T-helper 22 cell (primary cell): ENCODE data around the gene TNRC6A.
"Not testable (repeated sequence)": the region's sequence is repeated elsewhere in the genome, so short reads cannot be mapped to it uniquely, and the experiment has no call there.

Experiments used
- DNase-seq: peaks from one replicate; pipeline ENCODE4 v3.0.0-alpha.2; 2020; ENCODE audit warnings: low read depth

Gene TNRC6A

DNA sequence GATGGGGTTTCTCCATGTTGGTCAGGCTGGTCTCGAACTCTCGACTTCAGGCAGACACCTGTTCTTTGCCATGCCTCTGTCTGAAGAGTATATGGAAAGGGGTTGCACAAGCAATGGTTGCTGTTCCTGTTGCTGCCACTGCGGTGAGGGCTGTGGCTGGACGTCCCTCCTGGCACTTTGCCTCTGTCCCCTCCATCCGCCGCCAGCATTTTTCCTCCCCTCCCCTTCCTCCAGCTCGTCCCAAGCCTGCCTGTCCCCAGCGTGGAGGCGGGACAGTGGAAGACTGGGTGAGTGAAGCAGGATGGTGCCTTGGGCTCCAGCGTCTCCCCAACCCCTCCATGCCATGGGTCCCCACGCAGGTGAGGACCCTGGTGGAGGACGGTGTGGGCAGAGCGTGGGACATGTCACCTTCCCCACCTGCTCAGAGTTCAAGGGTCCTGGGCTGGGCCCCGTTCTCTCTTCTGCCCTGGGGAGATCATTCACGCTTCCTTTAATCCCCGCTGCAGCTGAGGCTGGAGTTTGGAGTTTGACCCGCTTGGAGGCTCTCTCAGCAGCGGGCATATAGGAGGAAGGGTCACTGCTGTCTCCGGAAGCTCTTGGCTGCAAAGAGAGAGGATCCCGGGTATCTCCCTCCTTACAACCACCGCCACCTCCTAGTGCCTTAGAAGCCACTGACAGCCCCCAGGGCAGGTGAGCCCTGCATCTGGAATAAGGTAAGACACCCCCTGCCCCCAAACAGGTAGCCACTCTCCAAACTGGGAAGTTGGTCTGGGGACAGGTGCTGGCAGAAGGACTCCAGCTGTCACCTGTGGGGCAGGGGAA lies 116.5 kb downstream of the TNRC6A start, which contains the start of gene SLC5A11:
TSS of gene SLC5A11 (plus strand) at position 238 of the 822 bp plus-strand sequence. CDS start 12,681 bp downstream, outside the sequence.
- DNase-seq = no peak

GRCh38 chr16:24846548-24847357 lies 117.3 kb downstream of the TNRC6A start:
- no peak for DNase-seq

GRCh38 chr16:24847358-24847664 lies 117.9 kb downstream of the TNRC6A start:
- no peak for DNase-seq

DNA sequence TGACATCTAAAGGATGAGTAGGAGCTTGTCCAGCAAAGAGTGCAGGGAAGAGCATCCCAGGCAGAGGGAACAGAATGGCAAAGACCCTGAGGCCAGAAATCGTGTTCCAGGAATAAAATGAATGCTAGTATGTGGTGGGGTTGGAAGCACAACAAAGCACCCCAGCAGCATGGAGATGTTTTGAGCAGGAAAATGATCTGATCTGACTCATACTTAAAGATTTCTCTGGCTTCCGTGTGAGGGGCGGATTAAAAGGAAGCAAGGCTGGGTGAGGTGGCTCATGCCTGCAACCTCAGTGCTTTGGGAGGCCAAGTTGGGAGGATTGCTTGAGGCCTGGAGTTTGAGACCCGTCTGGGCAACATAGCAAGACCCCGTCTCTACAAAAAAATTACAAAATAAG lies 118.6 kb downstream of the TNRC6A start:
- no peak for DNase-seq

DNA sequence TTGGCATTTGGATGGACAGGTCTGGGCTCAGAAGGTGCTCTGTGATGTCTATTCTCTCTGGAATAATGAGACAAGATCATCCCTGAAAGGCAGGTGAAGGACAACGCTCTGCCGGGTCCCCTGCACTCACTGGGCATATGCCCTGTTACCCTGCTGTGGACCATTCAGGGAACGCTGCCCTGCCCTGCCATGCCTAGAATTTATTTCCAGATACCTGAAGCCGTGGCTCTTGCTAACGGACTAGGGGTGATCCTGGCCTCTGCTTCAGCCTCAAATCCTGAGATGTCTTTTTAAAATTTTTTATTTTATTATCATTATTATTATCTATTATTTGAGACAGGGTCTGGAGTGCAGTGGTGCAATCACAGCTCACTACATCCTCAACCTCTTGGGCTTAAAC lies 120.2 kb downstream of the TNRC6A start:
- no peak for DNase-seq

GRCh38 chr16:24850289-24850938 lies 121.0 kb downstream of the TNRC6A start:
- DNase-seq = no peak

GRCh38 chr16:24851700-24852099 lies 122.2 kb downstream of the TNRC6A start:
- DNase-seq = no peak

- no peak for DNase-seq
Measured at GRCh38 chr16:24852281-24852721, 122.8 kb downstream of the TNRC6A start.

GRCh38 chr16:24853169-24853824 lies 123.8 kb downstream of the TNRC6A start:
- DNase-seq = no peak

DNA sequence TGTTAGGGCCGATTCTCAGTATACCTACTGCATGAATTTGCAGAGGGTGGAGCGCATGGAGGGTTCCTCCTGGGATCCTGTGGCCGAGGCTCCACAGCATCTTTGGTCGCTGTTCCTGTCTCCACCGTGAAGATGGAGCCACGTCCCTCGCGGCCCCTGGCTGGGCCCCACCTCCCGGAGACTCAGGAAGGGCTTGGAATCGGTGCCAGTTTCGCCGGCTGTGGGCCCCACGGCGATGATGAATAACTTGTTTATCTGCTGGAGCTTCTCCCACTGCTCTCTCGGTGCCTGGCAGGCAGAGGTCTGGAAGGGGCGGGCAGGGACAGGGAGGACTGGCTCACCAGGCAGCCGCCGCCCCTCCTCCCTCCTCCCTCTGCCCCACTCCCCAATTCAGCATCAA lies 124.4 kb downstream of the TNRC6A start:
- DNase-seq = no peak

DNA sequence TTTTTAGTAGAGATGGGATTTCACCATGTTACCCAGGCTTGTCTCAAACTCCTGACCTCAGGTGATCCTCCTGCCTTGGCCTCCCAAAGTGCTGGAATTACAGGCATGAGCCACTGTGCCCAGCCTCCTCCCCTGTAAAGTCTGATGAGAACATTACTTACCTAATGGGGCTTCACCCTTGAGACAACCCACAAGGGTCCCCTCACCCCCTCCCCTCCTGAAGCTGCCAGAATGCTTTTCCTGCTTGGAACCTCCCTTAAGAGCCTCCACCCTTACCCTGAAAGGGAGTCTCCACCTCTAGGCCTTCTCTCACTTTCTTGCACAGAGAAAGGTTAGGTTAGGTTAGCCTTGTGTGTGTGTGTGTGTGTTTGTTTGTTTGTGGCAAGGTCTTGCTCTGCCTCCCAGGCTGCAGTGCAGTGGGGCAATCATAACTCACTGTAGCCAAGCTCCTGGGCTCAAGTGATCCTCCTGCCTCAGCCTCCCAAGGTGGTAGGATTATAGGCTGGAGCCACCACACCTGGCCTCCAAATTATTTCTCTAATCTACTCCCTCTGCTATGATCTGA lies 125.2 kb downstream of the TNRC6A start:
- DNase-seq = no peak

GRCh38 chr16:24855678-24856077 lies 126.2 kb downstream of the TNRC6A start:
- no peak for DNase-seq

DNA sequence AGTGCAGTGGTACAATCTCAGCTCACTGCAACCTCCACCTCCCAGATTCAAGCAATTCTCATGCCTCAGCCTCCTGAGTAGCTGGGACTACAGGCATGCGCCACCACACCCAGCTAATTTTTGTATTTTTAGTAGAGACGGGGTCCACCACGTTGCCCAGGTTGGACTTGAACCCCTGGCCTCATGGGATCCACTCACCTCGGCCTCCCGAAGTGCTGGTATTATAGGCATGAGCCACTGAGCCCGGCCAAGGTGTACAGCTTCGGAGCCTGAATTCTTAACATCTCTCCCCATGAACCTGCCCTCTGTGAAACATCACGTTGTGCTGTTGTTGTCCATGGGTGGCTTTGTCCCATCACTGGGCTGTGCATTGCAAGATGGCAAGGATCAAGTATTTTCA lies 127.4 kb downstream of the TNRC6A start:
- not testable (repeated sequence) for DNase-seq

GRCh38 chr16:24858219-24859041 lies 129.0 kb downstream of the TNRC6A start:
- no peak for DNase-seq

DNA sequence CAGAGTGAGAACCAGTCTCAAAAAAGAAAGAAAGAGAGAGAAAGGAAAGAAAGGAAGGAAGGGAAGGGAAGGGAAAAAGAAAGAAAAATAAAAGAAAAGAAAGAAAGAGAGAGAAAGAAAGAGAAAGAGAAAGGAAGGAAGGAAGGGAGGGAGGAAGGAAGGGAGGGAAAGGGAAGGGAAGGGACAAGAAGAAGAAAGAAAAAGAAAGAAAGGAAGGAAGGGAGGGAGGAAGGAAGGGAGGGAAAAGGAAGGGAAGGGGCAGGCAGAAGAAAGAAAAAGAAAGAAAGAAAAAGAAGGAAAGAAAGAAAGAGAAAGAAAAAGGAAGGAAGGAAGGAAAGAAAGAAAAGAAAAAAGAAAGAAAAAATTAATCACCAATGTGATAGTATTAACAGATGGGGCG lies 132.0 kb downstream of the TNRC6A start:
- no peak for DNase-seq

- DNase-seq = no peak
Measured at GRCh38 chr16:24863582-24864437, 134.4 kb downstream of the TNRC6A start.

DNA sequence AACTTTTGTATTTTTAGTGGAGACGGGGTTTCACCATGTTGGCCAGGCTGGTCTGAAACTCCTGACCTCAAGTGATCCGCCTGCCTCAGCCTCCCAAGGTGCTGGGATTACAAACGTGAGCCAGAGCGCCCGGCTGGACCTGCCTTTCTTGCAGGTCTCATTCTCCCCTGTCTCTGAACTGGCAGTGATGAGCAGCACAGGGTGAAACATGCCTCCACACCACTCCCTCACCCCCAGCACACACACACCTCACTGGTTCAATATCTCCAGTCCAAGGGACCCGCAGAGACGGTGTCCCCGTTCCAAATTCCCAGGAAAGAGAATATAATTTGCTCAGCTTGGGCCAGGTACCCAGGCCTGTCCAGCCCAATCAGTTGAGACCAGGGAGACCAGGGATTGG lies 139.6 kb downstream of the TNRC6A start:
- no peak for DNase-seq

- no peak for DNase-seq
Measured at GRCh38 chr16:24871891-24872290, 142.4 kb downstream of the TNRC6A start.

- no peak for DNase-seq
Measured at GRCh38 chr16:24873028-24873427, 143.6 kb downstream of the TNRC6A start.

GRCh38 chr16:24875466-24875865 lies 146.0 kb downstream of the TNRC6A start:
- no peak for DNase-seq
